Esophagus mucosa (tissue), 1 donor: Measurements from ENCODE around the gene NTF3. TPM values are rescaled to one million over a fixed set of nuclear protein-coding genes. Genes with fewer than 3 reads are reported as not detected.
A peak's percentile ranks its signal among the peaks of the same experiment; 100 is the strongest.

Experiments
- ATAC-seq: fragments of 200-7000 bp; cut with Tn5 transposase; one replicate; pipeline ENCODE4 v1.9.1; 2020
- total RNA-seq: library from RNA; stranded (reverse); gene quantifications from one replicate; pipeline ENCODE4 v1.2.4, GENCODE V29; 2023
- donor health status: DM: yes; HTN: yes; CAD: no.

The NTF3 gene
- total RNA-seq, 1 donor from 2014 or later, result 2.0 TPM

- ATAC-seq, result peak; percentile 52
These were observed 27.3 kb downstream of the NTF3 start for GRCh38 chr12:5459051-5459782.

GRCh38 chr12:5460817-5461216 is 28.9 kb downstream of the NTF3 start:
- ATAC-seq, result no peak

GRCh38 chr12:5461966-5462365 is 30.1 kb downstream of the NTF3 start:
- ATAC-seq, result no peak

- no peak for ATAC-seq
These were observed 32.2 kb downstream of the NTF3 start for GRCh38 chr12:5464096-5464495.

- no peak for ATAC-seq
These were observed 33.5 kb downstream of the NTF3 start for GRCh38 chr12:5465384-5465783.

GRCh38 chr12:5466521-5466960 is 34.6 kb downstream of the NTF3 start:
- no peak for ATAC-seq

- ATAC-seq, result no peak
These were observed 36.0 kb downstream of the NTF3 start for GRCh38 chr12:5467931-5468330.

GRCh38 chr12:5470221-5470620 is 38.3 kb downstream of the NTF3 start:
- peak; percentile 26 for ATAC-seq

GRCh38 chr12:5470703-5471102 is 38.8 kb downstream of the NTF3 start:
- peak; percentile 32 for ATAC-seq

GRCh38 chr12:5473076-5473782 is 41.3 kb downstream of the NTF3 start:
- no peak for ATAC-seq

- ATAC-seq, result no peak
These were observed 41.8 kb downstream of the NTF3 start for GRCh38 chr12:5473783-5474116.

GRCh38 chr12:5476356-5476755 is 44.4 kb downstream of the NTF3 start:
- no peak for ATAC-seq

- no peak for ATAC-seq
These were observed 46.3 kb downstream of the NTF3 start for GRCh38 chr12:5478081-5478706.

- ATAC-seq, result no peak
These were observed 47.9 kb downstream of the NTF3 start for GRCh38 chr12:5479761-5480160.

- ATAC-seq, result no peak
These were observed 48.5 kb downstream of the NTF3 start for GRCh38 chr12:5480218-5480937.

GRCh38 chr12:5480938-5481303 is 49.0 kb downstream of the NTF3 start:
- ATAC-seq, result no peak

- no peak for ATAC-seq
These were observed 49.7 kb downstream of the NTF3 start for GRCh38 chr12:5481645-5482044.

GRCh38 chr12:5484426-5484825 is 52.5 kb downstream of the NTF3 start:
- ATAC-seq, result no peak

GRCh38 chr12:5485454-5485853 is 53.5 kb downstream of the NTF3 start:
- no peak for ATAC-seq

- ATAC-seq, result no peak
These were observed 55.2 kb downstream of the NTF3 start for GRCh38 chr12:5487076-5487475.

- no peak for ATAC-seq
These were observed 56.2 kb downstream of the NTF3 start for GRCh38 chr12:5487948-5488625.

- no peak for ATAC-seq
These were observed 56.7 kb downstream of the NTF3 start for GRCh38 chr12:5488626-5488955.

- ATAC-seq, result no peak
These were observed 57.1 kb downstream of the NTF3 start for GRCh38 chr12:5489017-5489416.
